Keratinocyte (primary cell): Measurements from ENCODE around the gene RHBDD1. TPM values are rescaled to one million over a fixed set of nuclear protein-coding genes. Genes with fewer than 3 reads are reported as not detected.
A peak's percentile ranks its signal among the peaks of the same experiment; 100 is the strongest.

Experiments
- DNase-seq: peaks from one replicate; pipeline ENCODE4 v3.0.0-alpha.2; 2011; ENCODE audit warnings: low read depth, missing footprints, low spot score
- FAIRE-seq: peaks from 2 replicates; lab custom pipeline; 2011; peaks lifted over from hg19 to GRCh38; lab: Jason Lieb, UNC
- H2AFZ ChIP-seq: 2 replicates; pipeline ENCODE4 v1.6.0; 2012; ENCODE audit warnings: low read length, control low read depth, inconsistent platforms; ENCODE audit not compliant: control insufficient read depth
- H3K27ac ChIP-seq: 2 replicates; pipeline ENCODE4 v1.5.1; 2011; ENCODE audit warnings: low read length; ENCODE audit not compliant: control insufficient read depth, insufficient read depth
- H3K27me3 ChIP-seq: 3 replicates; pipeline ENCODE4 v1.6.0; 2011; ENCODE audit warnings: low read length; ENCODE audit not compliant: control insufficient read depth, insufficient read depth; ENCODE audit errors: extremely low read depth
- H3K36me3 ChIP-seq, 2 experiments: 2 replicates in 1 of 2; 3 replicates in 1 of 2; pipeline ENCODE4 v1.5.1; 2011; ENCODE audit warnings: low read length in 2 of 2, mild to moderate bottlenecking in 1 of 2; ENCODE audit not compliant: control insufficient read depth in 2 of 2, insufficient read depth in 2 of 2; ENCODE audit errors: extremely low read depth in 1 of 2
- H3K4me1 ChIP-seq: 3 replicates; pipeline ENCODE4 v1.5.1; 2011; ENCODE audit warnings: low read length; ENCODE audit not compliant: control insufficient read depth, insufficient read depth; ENCODE audit errors: extremely low read depth
- H3K4me2 ChIP-seq: 3 replicates; pipeline ENCODE4 v1.6.0; 2011; ENCODE audit warnings: low read depth, low read length; ENCODE audit not compliant: control insufficient read depth, insufficient read depth; ENCODE audit errors: extremely low read depth
- H3K4me3 ChIP-seq, 3 experiments: fragments of 200-600 bp in 1 of 3; sonication (generic) in 1 of 3; 2 replicates in 2 of 3; 3 replicates in 1 of 3; pipeline ENCODE4 v1.5.1; 2011 to 2016; ENCODE audit warnings: low read length in 3 of 3, mild to moderate bottlenecking in 3 of 3, control low read depth in 2 of 3, inconsistent platforms in 1 of 3, low read depth in 1 of 3, mixed read lengths in 1 of 3, mixed run types in 1 of 3, moderate library complexity in 1 of 3; ENCODE audit not compliant: control insufficient read depth in 2 of 3, insufficient read depth in 2 of 3; ENCODE audit errors: extremely low read depth in 1 of 3
- H3K79me2 ChIP-seq: 2 replicates; pipeline ENCODE4 v1.6.0; 2012; ENCODE audit warnings: low read length; ENCODE audit not compliant: control insufficient read depth, insufficient read depth
- H3K9ac ChIP-seq: 3 replicates; pipeline ENCODE4 v1.6.0; 2011; ENCODE audit warnings: low read length; ENCODE audit not compliant: control insufficient read depth, insufficient read depth; ENCODE audit errors: extremely low read depth
- H3K9me1 ChIP-seq: 3 replicates; pipeline ENCODE4 v1.6.0; 2011; ENCODE audit warnings: low read length; ENCODE audit not compliant: control insufficient read depth, insufficient read depth; ENCODE audit errors: extremely low read depth
- H3K9me3 ChIP-seq: 2 replicates; pipeline ENCODE4 v1.5.1; 2012; ENCODE audit warnings: low read depth, low read length; ENCODE audit not compliant: control insufficient read depth
- H4K20me1 ChIP-seq: 3 replicates; pipeline ENCODE4 v1.6.0; 2011; ENCODE audit warnings: low read length; ENCODE audit not compliant: control insufficient read depth, insufficient read depth; ENCODE audit errors: extremely low read depth
- EZH2 ChIP-seq: IDR thresholded peaks from one replicate; pipeline ENCODE4 v1.6.1; 2012; ENCODE audit warnings: inconsistent platforms, mild to moderate bottlenecking, low read length, moderate library complexity
- dilution Hi-C: fragments of 300-500 bp; cut with MboI; formaldehyde crosslinking; loops from one replicate; pipeline ENCODE4 v1.7.0; 2020; ENCODE audit warnings: low sequenced_read_pairs; ENCODE audit not compliant: extremely low pct_ligation_motif_present
- polyA plus RNA-seq, 5 experiments: library from polyadenylated mRNA; depleted of rRNA in 3 of 5; stranded (reverse) in 3 of 5; stranded (forward) in 1 of 5; unstranded in 1 of 5; fragments of >200 nt; gene quantifications; 1 replicate in 1 of 5; 2 replicates in 3 of 5; 3 replicates in 1 of 5; pipeline versions ENCODE4 v1.2.1 to v1.2.3, GENCODE V29; 2011 to 2012; ENCODE audit warnings: missing spikeins in 2 of 5, low read depth in 1 of 5, low replicate concordance in 1 of 5
- TF ChIP-seq, protein P1 (sequence below), 3 experiments: IDR thresholded peaks in 1 of 3; conservative IDR thresholded peaks in 1 of 3; optimal IDR thresholded peaks in 1 of 3; 2 replicates in 2 of 3; 3 replicates in 1 of 3; pipeline versions ENCODE3 to v1.5.1; 2011; ENCODE audit warnings: low read length in 3 of 3, mild to moderate bottlenecking in 3 of 3, moderate library complexity in 2 of 3, control low read depth in 1 of 3, inconsistent platforms in 1 of 3; ENCODE audit not compliant: insufficient read depth in 2 of 3; ENCODE audit errors: extremely low read depth in 1 of 3

RHBDD1 gene
- polyA plus RNA-seq, 1 donor (not counting 4 experiments of a cell fraction or from before 2014, with no cell fraction given): 27.8 TPM

DNA sequence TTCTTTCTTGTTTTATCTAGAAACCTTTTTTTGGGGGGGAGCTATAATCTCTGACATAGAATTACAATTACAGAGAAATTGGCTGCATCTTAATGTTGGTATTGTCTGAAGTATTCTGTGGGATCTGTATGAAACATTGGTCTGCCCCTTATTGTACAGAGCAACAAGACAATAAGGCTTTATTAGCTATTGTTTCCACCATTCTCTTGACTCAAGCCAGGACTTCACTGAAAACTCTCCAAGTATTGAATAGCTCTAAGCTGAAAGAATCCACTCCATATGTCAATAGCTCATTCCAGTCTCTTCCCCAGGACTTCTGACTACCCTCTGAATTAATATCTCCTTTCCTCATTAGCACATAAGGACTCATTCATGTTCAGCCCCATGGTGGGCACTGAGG lies 77.8 kb downstream of the RHBDD1 start:
- no peak overlapping the region for H3K9ac ChIP-seq
- H3K27me3 ChIP-seq: no peaks in the 10 kb centered on the region
- H4K20me1 ChIP-seq: no peaks in the 10 kb centered on the region
- DNase-seq (no peak), FAIRE-seq (peak; percentile 23)
- H2AFZ ChIP-seq: no peak overlapping the region
- peaks cover 0 to 3% of the 10 kb centered on the region in 2 experiments for H3K36me3 ChIP-seq
- no peaks in the 10 kb centered on the region for H3K9me1 ChIP-seq
- H3K4me1 ChIP-seq: peaks cover 22% of the 10 kb centered on the region
- no peaks in the 10 kb centered on the region for H3K79me2 ChIP-seq
- dilution Hi-C loops: no loop called here
- TF ChIP-seq, protein P1, sequence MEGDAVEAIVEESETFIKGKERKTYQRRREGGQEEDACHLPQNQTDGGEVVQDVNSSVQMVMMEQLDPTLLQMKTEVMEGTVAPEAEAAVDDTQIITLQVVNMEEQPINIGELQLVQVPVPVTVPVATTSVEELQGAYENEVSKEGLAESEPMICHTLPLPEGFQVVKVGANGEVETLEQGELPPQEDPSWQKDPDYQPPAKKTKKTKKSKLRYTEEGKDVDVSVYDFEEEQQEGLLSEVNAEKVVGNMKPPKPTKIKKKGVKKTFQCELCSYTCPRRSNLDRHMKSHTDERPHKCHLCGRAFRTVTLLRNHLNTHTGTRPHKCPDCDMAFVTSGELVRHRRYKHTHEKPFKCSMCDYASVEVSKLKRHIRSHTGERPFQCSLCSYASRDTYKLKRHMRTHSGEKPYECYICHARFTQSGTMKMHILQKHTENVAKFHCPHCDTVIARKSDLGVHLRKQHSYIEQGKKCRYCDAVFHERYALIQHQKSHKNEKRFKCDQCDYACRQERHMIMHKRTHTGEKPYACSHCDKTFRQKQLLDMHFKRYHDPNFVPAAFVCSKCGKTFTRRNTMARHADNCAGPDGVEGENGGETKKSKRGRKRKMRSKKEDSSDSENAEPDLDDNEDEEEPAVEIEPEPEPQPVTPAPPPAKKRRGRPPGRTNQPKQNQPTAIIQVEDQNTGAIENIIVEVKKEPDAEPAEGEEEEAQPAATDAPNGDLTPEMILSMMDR (optimal IDR thresholded peaks at IDR 0.05 in 1 of 3, IDR thresholded peaks at IDR 0.05 in 1 of 3, conservative IDR thresholded peaks at IDR 0.05 in 1 of 3; ENCODE audit: extremely low read depth in 1 of 3, insufficient read depth in 2 of 3, low read length in 3 of 3): no peak
- no peak for TF ChIP-seq EZH2
- H3K27ac ChIP-seq: no peak overlapping the region
- no peaks in the 10 kb centered on the region for H3K9me3 ChIP-seq
- no peak overlapping the region for H3K4me2 ChIP-seq
- H3K4me3 ChIP-seq: no peak overlapping the region

DNA sequence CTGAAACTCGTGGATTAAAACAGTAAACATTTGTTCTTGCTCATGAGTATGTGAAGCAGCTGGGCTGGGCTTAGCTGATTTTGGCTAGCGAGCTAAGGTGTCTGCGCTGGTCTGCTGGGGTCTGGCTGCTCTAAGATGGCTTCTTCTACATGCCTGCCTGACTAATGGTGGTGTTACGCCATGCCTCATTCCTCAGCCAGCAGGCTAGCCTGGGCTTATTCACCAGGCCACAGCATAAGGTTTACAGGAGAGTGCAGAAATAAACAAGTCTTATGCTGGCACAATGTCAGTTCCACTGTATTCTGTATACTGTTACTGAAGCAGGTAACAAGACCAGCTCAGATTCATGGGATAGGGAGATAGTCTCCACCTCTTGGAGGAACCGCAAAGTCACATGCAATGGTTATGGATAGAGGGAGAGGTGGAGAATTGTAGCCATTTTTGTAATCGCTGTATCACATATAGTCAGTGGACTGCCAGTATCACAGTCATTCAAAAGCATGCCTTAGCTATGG lies 80.0 kb downstream of the RHBDD1 start:
- peak; percentile 99 for FAIRE-seq
- Histone ChIP-seq H3K9me1 (no peaks in the 10 kb centered on the region), H3K4me1 (peaks cover 22% of the 10 kb centered on the region), H3K79me2 (no peaks in the 10 kb centered on the region), H3K4me3 (no peak overlapping the region), H3K27ac (peak overlapping the region; percentile 27), H3K9me3 (no peaks in the 10 kb centered on the region), H3K27me3 (no peaks in the 10 kb centered on the region), H3K36me3 (peaks cover 0 to 3% of the 10 kb centered on the region in 2 experiments), H4K20me1 (no peaks in the 10 kb centered on the region), H3K4me2 (peak overlapping the region; percentile 9), H2AFZ (peak overlapping the region; percentile 80), H3K9ac (no peak overlapping the region)
- dilution Hi-C loops: no loop called here
- TF ChIP-seq, protein P1 (optimal IDR thresholded peaks at IDR 0.05 in 1 of 3, IDR thresholded peaks at IDR 0.05 in 1 of 3, conservative IDR thresholded peaks at IDR 0.05 in 1 of 3; ENCODE audit: extremely low read depth in 1 of 3, insufficient read depth in 2 of 3, low read length in 3 of 3): no peak
- TF ChIP-seq EZH2: no peak
- DNase-seq: peak; percentile 69
